Tibial artery (tissue), 4 donors: Measurements from ENCODE around the gene TROAP.

Experiments
- DNase-seq, 2 donors: peaks; one replicate each; pipeline ENCODE4 v3.0.0-alpha.2; 2019
- H3K27ac ChIP-seq, 2 donors: fragments of 200-600 bp; sonication (generic) in 1 of 2; 1 replicate in 1 of 2; 2 replicates in 1 of 2; pipeline ENCODE4 v1.5.1; 2018 to 2019; ENCODE audit warnings: mild to moderate bottlenecking in 1 of 2
- H3K27me3 ChIP-seq, 2 donors: fragments of 200-600 bp; sonication (generic) in 1 of 2; one replicate each; pipeline versions ENCODE4 v1.5.1 to v1.6.0; 2016 to 2019
- H3K36me3 ChIP-seq, 3 donors: fragments of 200-600 bp; sonication (generic) in 2 of 3; one replicate each; pipeline ENCODE4 v1.5.1; 2016 to 2019; ENCODE audit warnings: mild to moderate bottlenecking in 2 of 3
- H3K4me1 ChIP-seq, 4 donors: fragments of 200-600 bp; sonication (generic) in 2 of 4; 1 replicate in 3 of 4; 2 replicates in 1 of 4; pipeline ENCODE4 v1.5.1; 2016 to 2019
- H3K4me3 ChIP-seq, 2 donors: fragments of 200-600 bp; sonication (generic) in 1 of 2; 1 replicate in 1 of 2; 2 replicates in 1 of 2; pipeline ENCODE4 v1.5.1; 2018 to 2019; ENCODE audit warnings: mild to moderate bottlenecking in 2 of 2
- H3K9me3 ChIP-seq, 3 donors: fragments of 200-600 bp; sonication (generic) in 1 of 3; one replicate each; pipeline ENCODE4 v1.5.1; 2016 to 2019
- CTCF ChIP-seq, 2 experiments: fragments of 200-600 bp in 1 of 2; fragments of 450-650 bp in 1 of 2; IDR thresholded peaks; one replicate each; pipeline ENCODE4 v1.5.1; 2017 to 2019; ENCODE audit warnings: antibody characterized with exemption in 2 of 2, mild to moderate bottlenecking in 1 of 2, moderate library complexity in 1 of 2
- intact Hi-C: fragments of 100-400 bp; cut with DNase I; formaldehyde crosslinking; loops from one replicate; pipeline ENCODE4 v1.15.0; 2023; ENCODE audit warnings: low total_unique reads

Gene TROAP

GRCh38 chr12:49322708-49323523, at the start of gene TROAP:
Gene TROAP (plus strand): TSS chr12:49323255. CDS start chr12:49323609, 354 bp downstream.
- Histone ChIP-seq H3K27ac (peak within 1 kb of the TSS in 1 of 2 donors; percentile 63), H3K4me1 (peaks cover 0 to 15% (median 10%) of the 10 kb centered on the region in 4 donors), H3K9me3 (no peaks in the 10 kb centered on the region), H3K4me3 (peak within 1 kb of the TSS; percentile 63 to 66), H3K36me3 (no peaks in the 10 kb centered on the region), H3K27me3 (no peaks in the 10 kb centered on the region)
- peak; percentile 97 to 99 for DNase-seq
- intact Hi-C loops: no loop called here
- peak in 1 of 2 experiments; percentile 16 for TF ChIP-seq CTCF (IDR thresholded peaks at IDR 0.05)

- intact Hi-C loops: no loop called here
- H3K27me3 ChIP-seq: no peaks in the 10 kb centered on the region
- DNase-seq: no peak
- H3K9me3 ChIP-seq: no peaks in the 10 kb centered on the region
- no peak for TF ChIP-seq CTCF (IDR thresholded peaks at IDR 0.05)
- no peak overlapping the region for H3K4me3 ChIP-seq
- H3K27ac ChIP-seq: no peak overlapping the region
- peaks cover 0 to 4% (median 2%) of the 10 kb centered on the region in 4 donors for H3K4me1 ChIP-seq
- H3K36me3 ChIP-seq: peaks cover 46 to 48% (median 47%) of the 10 kb centered on the region in 3 donors
Measured at GRCh38 chr12:49273726-49274395, 49.2 kb upstream of the TROAP start.

GRCh38 chr12:49274396-49275069, 48.5 kb upstream of the TROAP start:
- no peak overlapping the region for H3K27ac ChIP-seq

GRCh38 chr12:49276304-49277290, 46.5 kb upstream of the TROAP start:
- no peak for DNase-seq
- no peaks in the 10 kb centered on the region for H3K9me3 ChIP-seq
- intact Hi-C loops: no loop called here

More at GRCh38 chr12:49274396-49275069, 48.5 kb upstream of the TROAP start:
- Histone ChIP-seq H3K36me3 (peaks cover 43% of the 10 kb centered on the region in 3 donors), H3K9me3 (no peaks in the 10 kb centered on the region), H3K27me3 (no peaks in the 10 kb centered on the region), H3K4me1 (no peaks in the 10 kb centered on the region), H3K4me3 (no peak overlapping the region)
- DNase-seq: no peak
- intact Hi-C loops: no loop called here
- no peak for TF ChIP-seq CTCF (IDR thresholded peaks at IDR 0.05)

More at GRCh38 chr12:49276304-49277290, 46.5 kb upstream of the TROAP start:
- H3K27me3 ChIP-seq: no peaks in the 10 kb centered on the region
- H3K36me3 ChIP-seq: peaks cover 22 to 23% (median 22%) of the 10 kb centered on the region in 3 donors
- no peak for TF ChIP-seq CTCF (IDR thresholded peaks at IDR 0.05)
- H3K4me3 ChIP-seq: no peak overlapping the region
- H3K4me1 ChIP-seq: no peaks in the 10 kb centered on the region
- H3K27ac ChIP-seq: no peak overlapping the region
